IMR-90 (cell line): ENCODE results near the gene SPAAR. TPM values are rescaled to one million over a fixed set of nuclear protein-coding genes. Genes with fewer than 3 reads are reported as not detected.

ENCODE experiments used
- ATAC-seq: fragments of 200-7000 bp; cut with Tn5 transposase; 2 replicates; pipeline ENCODE4 v1.9.1; 2020; ENCODE audit warnings: low read depth, mild to moderate bottlenecking, moderate library complexity
- BruUV-seq: library from RNA; stranded (reverse); fragments of 400-500 nt; replicated peaks from 2 replicates; lab custom pipeline; 2021; lab: Mats Ljungman, UMichigan
- CTCF ChIA-PET: fragments of 300-600 bp; formaldehyde crosslinking; extraction: SDS; loops from one replicate; lab custom pipeline; 2021; ENCODE audit warnings: antibody characterized with exemption; lab: Yijun Ruan, JAX
- POLR2A ChIA-PET: fragments of 300-600 bp; sonication (Branson Sonifier 250); formaldehyde crosslinking; loops from one replicate; lab custom pipeline; 2022; ENCODE audit warnings: antibody characterized with exemption; ENCODE audit not compliant: unreplicated experiment; lab: Charles Lee
- DNase-seq: peaks from one replicate; pipeline ENCODE4 v3.0.0; 2013
- H2AFZ ChIP-seq: replicated peaks from 2 replicates; pipeline ENCODE3; 2013; ENCODE audit warnings: low read length, mild to moderate bottlenecking; ENCODE audit not compliant: poor library complexity
- H2AK5ac ChIP-seq: 2 replicates; pipeline ENCODE4 v1.6.1; 2013; ENCODE audit warnings: low read depth, low read length, inconsistent platforms
- H2AK9ac ChIP-seq: replicated peaks from 2 replicates; pipeline ENCODE3; 2013; ENCODE audit warnings: mild to moderate bottlenecking, low read depth, low read length, moderate library complexity; ENCODE audit not compliant: poor library complexity
- H2BK120ac ChIP-seq: 2 replicates; pipeline ENCODE4 v1.6.1; 2013; ENCODE audit warnings: low read depth, low read length, inconsistent platforms
- H2BK15ac ChIP-seq: 3 replicates; pipeline ENCODE4 v1.6.1; 2013; ENCODE audit warnings: low read depth, low read length, inconsistent platforms
- H2BK20ac ChIP-seq: 2 replicates; pipeline ENCODE4 v1.6.1; 2013; ENCODE audit warnings: low read depth, mild to moderate bottlenecking, inconsistent platforms, low read length, moderate library complexity
- H2BK5ac ChIP-seq: 2 replicates; pipeline ENCODE4 v1.6.1; 2013; ENCODE audit warnings: mild to moderate bottlenecking, low read depth, low read length, inconsistent platforms; ENCODE audit not compliant: poor library complexity, severe bottlenecking
- H3K14ac ChIP-seq: replicated peaks from 2 replicates; pipeline ENCODE4 v1.6.1; 2013; ENCODE audit warnings: low read depth, low read length, inconsistent platforms
- H3K18ac ChIP-seq: 2 replicates; pipeline ENCODE4 v1.6.1; 2013; ENCODE audit warnings: low read depth, low read length, control low read depth
- H3K23ac ChIP-seq: 2 replicates; pipeline ENCODE4 v1.6.1; 2013; ENCODE audit warnings: low read depth, low read length, inconsistent platforms
- H3K27ac ChIP-seq: 2 replicates; pipeline ENCODE4 v1.5.1; 2013; ENCODE audit warnings: mild to moderate bottlenecking, control low read depth, low read length; ENCODE audit not compliant: insufficient read depth
- H3K27me3 ChIP-seq: 2 replicates; pipeline ENCODE4 v1.6.1; 2013; ENCODE audit warnings: low read length; ENCODE audit not compliant: control insufficient read depth, insufficient read depth
- H3K36me3 ChIP-seq: 2 replicates; pipeline ENCODE4 v1.6.1; 2013; ENCODE audit warnings: low read length, mixed read lengths; ENCODE audit not compliant: control insufficient read depth, insufficient read depth
- H3K4ac ChIP-seq: 2 replicates; pipeline ENCODE4 v1.6.1; 2013; ENCODE audit warnings: low read depth, low read length, inconsistent platforms
- H3K4me1 ChIP-seq: 2 replicates; pipeline ENCODE4 v1.6.1; 2013; ENCODE audit warnings: low read length, mixed read lengths; ENCODE audit not compliant: control insufficient read depth, insufficient read depth
- H3K4me2 ChIP-seq: 2 replicates; pipeline ENCODE4 v1.6.1; 2013; ENCODE audit warnings: low read depth, mild to moderate bottlenecking, control low read depth, low read length, moderate library complexity
- H3K4me3 ChIP-seq: 2 replicates; pipeline ENCODE4 v1.5.1; 2013; ENCODE audit warnings: low read depth, mild to moderate bottlenecking, control low read depth, low read length, moderate library complexity; ENCODE audit not compliant: insufficient read depth
- H3K56ac ChIP-seq: 2 replicates; pipeline ENCODE4 v1.6.1; 2013; ENCODE audit warnings: low read length, inconsistent platforms; ENCODE audit not compliant: insufficient read depth; ENCODE audit errors: extremely low read depth
- H3K79me1 ChIP-seq, 2 experiments: 2 replicates each; pipeline ENCODE4 v1.6.1; 2013; ENCODE audit warnings: low read length in 2 of 2, inconsistent platforms in 1 of 2, low read depth in 1 of 2
- H3K9ac ChIP-seq: 2 replicates; pipeline ENCODE4 v1.6.1; 2013; ENCODE audit warnings: low read depth, low read length, control low read depth
- H3K9me1 ChIP-seq: 2 replicates; pipeline ENCODE4 v1.6.1; 2013; ENCODE audit warnings: low read length, inconsistent platforms; ENCODE audit not compliant: insufficient read depth
- H3K9me3 ChIP-seq: 2 replicates; pipeline ENCODE4 v1.6.1; 2013; ENCODE audit warnings: low read length; ENCODE audit not compliant: control insufficient read depth, insufficient read depth
- H4K20me1 ChIP-seq: 2 replicates; pipeline ENCODE4 v1.6.1; 2013; ENCODE audit warnings: low read length, inconsistent platforms; ENCODE audit not compliant: insufficient read depth
- H4K5ac ChIP-seq: 2 replicates; pipeline ENCODE4 v1.6.1; 2013; ENCODE audit warnings: mild to moderate bottlenecking, low read depth, low read length, control low read depth
- H4K8ac ChIP-seq, 2 experiments: 2 replicates each; pipeline ENCODE4 v1.6.1; 2013; ENCODE audit warnings: low read depth in 2 of 2, low read length in 2 of 2, control low read depth in 1 of 2, inconsistent platforms in 1 of 2
- H4K91ac ChIP-seq: 2 replicates; pipeline ENCODE4 v1.6.1; 2013; ENCODE audit warnings: low read depth, low read length, inconsistent platforms; ENCODE audit not compliant: insufficient read depth
- BHLHE40 ChIP-seq: fragments of 150-350 bp; IDR thresholded peaks from 2 replicates; pipeline ENCODE4 v1.6.1; 2016; ENCODE audit warnings: mild to moderate bottlenecking, low read depth, low read length
- CEBPB ChIP-seq: IDR thresholded peaks from 2 replicates; pipeline ENCODE4 v1.6.1; 2012; ENCODE audit warnings: low read depth, low read length, improper control_type of control experiment
- CHD1 ChIP-seq: IDR thresholded peaks from 2 replicates; pipeline ENCODE4 v1.6.1; 2012; ENCODE audit warnings: low read depth, low read length, improper control_type of control experiment
- CTCF ChIP-seq: conservative IDR thresholded peaks from 2 replicates; pipeline ENCODE4 v1.5.1; 2012; ENCODE audit warnings: mild to moderate bottlenecking, low read depth, low read length, improper control_type of control experiment
- ELK1 ChIP-seq: fragments of 150-350 bp; IDR thresholded peaks from 2 replicates; pipeline ENCODE4 v1.6.1; 2016; ENCODE audit warnings: low read depth, mild to moderate bottlenecking, low read length, moderate library complexity, borderline replicate concordance
- FOS ChIP-seq: fragments of 150-350 bp; IDR thresholded peaks from 2 replicates; pipeline ENCODE4 v1.6.1; 2016; ENCODE audit warnings: low read depth, low read length
- MAFK ChIP-seq: IDR thresholded peaks from 2 replicates; pipeline ENCODE4 v1.6.1; 2012; ENCODE audit warnings: low read depth, low read length, improper control_type of control experiment
- MAZ ChIP-seq: IDR thresholded peaks from 2 replicates; pipeline ENCODE4 v1.6.1; 2012; ENCODE audit warnings: low read depth, mild to moderate bottlenecking, low read length, improper control_type of control experiment, moderate library complexity, borderline replicate concordance
- MXI1 ChIP-seq: IDR thresholded peaks from 2 replicates; pipeline ENCODE4 v1.6.1; 2012; ENCODE audit warnings: low read depth, mild to moderate bottlenecking, low read length, moderate library complexity, borderline replicate concordance
- NFE2L2 ChIP-seq: fragments of 150-350 bp; IDR thresholded peaks from 2 replicates; pipeline ENCODE4 v1.6.1; 2016; ENCODE audit warnings: low read depth, mild to moderate bottlenecking, low read length
- POLR2A ChIP-seq: IDR thresholded peaks from 2 replicates; pipeline ENCODE4 v1.6.1; 2012; ENCODE audit warnings: mild to moderate bottlenecking, low read depth, low read length
- RAD21 ChIP-seq: IDR thresholded peaks from 2 replicates; pipeline ENCODE4 v1.6.1; 2012; ENCODE audit warnings: low read length, improper control_type of control experiment
- RCOR1 ChIP-seq: IDR thresholded peaks from 2 replicates; pipeline ENCODE4 v1.6.1; 2012; ENCODE audit warnings: mild to moderate bottlenecking, low read length, improper control_type of control experiment; ENCODE audit not compliant: insufficient replicate concordance
- RFX5 ChIP-seq: IDR thresholded peaks from 2 replicates; pipeline ENCODE4 v1.8.0; 2012; ENCODE audit warnings: low read depth, mild to moderate bottlenecking, low read length, moderate library complexity
- SMC3 ChIP-seq: fragments of 150-350 bp; IDR thresholded peaks from 2 replicates; pipeline ENCODE4 v1.6.1; 2016; ENCODE audit warnings: low read depth, mild to moderate bottlenecking, antibody characterized with exemption, low read length, moderate library complexity
- USF2 ChIP-seq: fragments of 150-350 bp; IDR thresholded peaks from 2 replicates; pipeline ENCODE4 v1.6.1; 2017; ENCODE audit warnings: mild to moderate bottlenecking, antibody characterized with exemption, low read length, low read depth
- WGBS, 2 experiments: methylation state at CpG; one replicate each; pipeline versions ENCODE4 v1.1.5 to v1.1.7; 2013; ENCODE audit warnings: missing lambda C conversion rate in 2 of 2; ENCODE audit not compliant: insufficient read length in 1 of 2; ENCODE audit errors: extremely low coverage in 2 of 2; 5-methylcytosine and 5-hydroxymethylcytosine counted together
- dilution Hi-C: fragments of 300-500 bp; cut with HindIII; formaldehyde crosslinking; loops from one replicate; pipeline ENCODE4 v1.14.3; 2018; ENCODE audit warnings: low sequenced_read_pairs; ENCODE audit not compliant: unreplicated experiment
- in situ Hi-C: fragments of 300-500 bp; cut with MboI; formaldehyde crosslinking; loops from 3 replicates; pipeline ENCODE4 v1.14.3; 2019; ENCODE audit warnings: low sequenced_read_pairs, inconsistent platforms, mixed read lengths
- intact Hi-C: fragments of 100-400 bp; cut with micrococcal nuclease; formaldehyde crosslinking; loops from 2 replicates; pipeline ENCODE4 v1.10.0; 2022
- polyA plus RNA-seq, 3 experiments: library from polyadenylated mRNA; depleted of rRNA; stranded (reverse); fragments of >200 nt; gene quantifications; 2 replicates each; pipeline ENCODE4 v1.2.3, GENCODE V29; 2012; ENCODE audit warnings: low replicate concordance in 1 of 3
- total RNA-seq: library from RNA; depleted of rRNA; stranded (reverse); fragments of >200 nt; gene quantifications from 2 replicates; pipeline ENCODE4 v1.2.3, GENCODE V29; 2012

SPAAR gene
- total and polyA plus RNA-seq, 2 of the 4 experiments (the other 2 are of a cell fraction), result 0.18 to 0.32 TPM

GRCh38 chr9:35863583-35863982, 45.7 kb upstream of the SPAAR start:
- ATAC-seq, result no peak
- Histone ChIP-seq H3K9me1 (no peaks in the 10 kb centered on the region), H3K36me3 (no peaks in the 10 kb centered on the region), H2BK15ac (no peak overlapping the region), H2BK120ac (no peak overlapping the region), H3K27ac (no peak overlapping the region), H3K4me1 (no peaks in the 10 kb centered on the region), H2AK5ac (no peak overlapping the region), H3K79me1 (no peaks in the 10 kb centered on the region), H3K23ac (no peak overlapping the region), H3K18ac (no peak overlapping the region), H2BK5ac (no peak overlapping the region), H4K20me1 (no peaks in the 10 kb centered on the region), H3K9ac (no peak overlapping the region), H3K14ac (no peak overlapping the region), H2AFZ (no peak overlapping the region), H3K27me3 (peaks cover 39% of the 10 kb centered on the region), H3K4me3 (no peak overlapping the region), H4K8ac (no peak overlapping the region), H3K4me2 (no peak overlapping the region), H3K9me3 (no peaks in the 10 kb centered on the region), H3K4ac (no peak overlapping the region), H3K56ac (no peak overlapping the region), H2AK9ac (no peak overlapping the region), H2BK20ac (no peak overlapping the region), H4K91ac (no peak overlapping the region), H4K5ac (no peak overlapping the region)
- 53% methylated on average over 6 of the region's 8 CpGs; no CpG with 5 or more reads in 1 of the 2 experiments for WGBS, 2 experiments
- no peak for DNase-seq
- no TSS peak for BruUV-seq
- dilution Hi-C loops (no loop called here), in situ Hi-C loops (no loop called here), intact Hi-C loops (no loop called here)
- ChIA-PET POLR2A (no interaction called here), CTCF (no interaction called here)
- TF ChIP-seq POLR2A (no peak), RAD21 (no peak), NFE2L2 (no peak), USF2 (no peak), MAFK (no peak), CTCF (no peak), CHD1 (no peak), ELK1 (no peak), CEBPB (no peak), RCOR1 (no peak), FOS (no peak), RFX5 (no peak), MAZ (no peak), MXI1 (no peak), SMC3 (no peak), BHLHE40 (no peak)
